HG03521 (cell line): ENCODE data around the gene ABCA13.
"Not testable (repeated sequence)": the region's sequence is repeated elsewhere in the genome, so short reads cannot be mapped to it uniquely, and the experiment has no call there.

Experiments
- ATAC-seq: cut with Tn5 transposase; IDR thresholded peaks from one replicate; pipeline ENCODE4 v1.9.1; 2021; ENCODE audit warnings: mild to moderate bottlenecking, moderate library complexity; ENCODE audit not compliant: unreplicated experiment

Gene ABCA13

GRCh38 chr7:48171202-48171601 lies at the start of gene ABCA13:
TSS of gene ABCA13 (plus strand) at chr7:48171458. CDS start at chr7:48171484, 26 bp downstream.
- ATAC-seq: no peak

GRCh38 chr7:48126037-48126436 lies 45.2 kb upstream of the ABCA13 start:
- ATAC-seq: no peak

DNA sequence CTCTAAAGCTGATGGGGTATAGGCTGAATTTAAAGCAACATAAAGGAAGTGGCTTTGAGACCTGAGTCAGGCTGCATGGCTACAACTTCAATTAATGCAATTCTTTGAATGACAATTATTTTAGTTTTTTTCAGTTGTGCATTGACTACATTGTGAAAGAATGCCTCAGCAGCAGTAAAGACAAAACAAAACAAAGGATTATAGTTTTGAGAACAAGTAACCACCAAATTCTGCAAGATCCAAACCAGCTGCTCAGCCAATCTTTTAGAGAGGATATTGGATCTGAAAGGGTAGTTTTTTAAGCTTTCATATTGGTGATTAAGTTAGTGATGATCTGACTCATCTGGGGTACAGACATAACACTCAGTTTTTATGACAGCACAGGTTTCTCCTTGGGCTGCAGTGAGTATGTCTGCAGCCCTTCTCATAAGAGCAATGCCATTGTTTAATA lies 40.6 kb upstream of the ABCA13 start:
- ATAC-seq: no peak

DNA sequence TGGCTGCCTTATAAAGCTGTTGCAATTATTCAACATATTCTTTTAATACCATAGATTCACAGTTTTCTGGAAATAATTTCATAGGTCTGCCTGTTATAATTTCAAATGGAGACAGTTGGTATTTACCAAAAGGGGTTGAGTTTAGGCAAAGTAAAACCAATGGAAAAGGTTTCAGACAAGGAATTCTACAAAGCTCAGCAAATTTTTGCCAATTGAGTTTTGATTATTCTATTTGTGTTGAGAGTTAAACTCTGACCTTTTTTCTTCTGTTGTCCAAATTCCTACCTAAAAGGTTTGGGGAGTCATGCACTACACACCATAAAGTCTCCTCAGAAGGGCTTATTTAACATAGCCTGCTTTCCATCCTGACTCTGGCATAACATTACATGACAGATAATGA lies 38.5 kb upstream of the ABCA13 start:
- no peak for ATAC-seq

DNA sequence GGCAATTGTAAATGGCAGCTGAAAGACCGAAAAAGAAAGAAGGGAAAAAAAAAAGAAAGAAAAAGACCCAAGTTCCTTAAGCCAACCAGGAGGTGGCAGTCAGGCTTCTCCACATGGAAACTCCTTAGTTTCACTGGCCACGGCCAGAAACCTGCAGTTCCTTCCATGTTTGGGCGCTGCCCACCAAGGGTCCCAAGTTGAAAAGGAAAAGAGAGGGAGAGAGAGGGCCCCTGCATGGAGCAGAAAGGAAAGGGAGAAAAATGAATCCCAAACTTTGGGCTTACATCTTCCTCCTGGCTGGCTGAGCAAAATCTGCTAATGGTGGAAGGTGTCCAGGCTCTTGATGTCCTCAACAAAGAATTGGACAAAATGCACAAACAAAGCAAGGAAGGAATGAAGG lies 31.8 kb upstream of the ABCA13 start:
- no peak for ATAC-seq

DNA sequence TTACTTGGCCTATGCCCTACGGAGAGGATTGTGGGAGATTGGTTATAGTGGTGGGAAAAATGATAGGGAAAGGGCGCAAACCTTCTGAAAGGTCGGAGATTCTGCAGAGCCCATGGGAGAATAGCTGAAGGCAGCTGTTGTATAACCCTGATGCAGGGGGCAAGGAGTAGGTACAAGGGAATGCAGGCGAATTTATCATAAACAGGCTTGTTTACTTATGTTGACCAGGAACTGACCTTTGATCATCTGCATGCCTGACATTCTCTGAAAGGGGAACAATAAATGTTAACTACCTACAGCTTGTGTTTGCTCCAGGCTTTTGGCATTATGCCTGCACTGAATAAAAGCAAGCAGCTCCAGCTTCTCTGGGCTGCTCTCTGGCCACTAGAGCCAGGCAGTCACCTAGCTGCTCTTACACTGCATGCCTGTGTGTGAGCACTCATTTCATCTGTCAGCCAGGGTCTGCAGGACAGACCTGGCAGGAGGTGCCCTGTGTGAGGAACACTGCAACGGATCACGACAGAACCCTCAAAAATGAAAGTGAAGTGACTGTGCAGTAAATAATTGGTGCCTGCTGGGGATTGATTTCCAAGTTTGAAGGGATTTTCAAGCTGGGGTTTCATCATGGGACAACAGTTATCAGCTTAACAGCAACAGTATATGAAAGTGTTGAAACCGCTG lies 31.1 kb upstream of the ABCA13 start:
- no peak for ATAC-seq

- no peak for ATAC-seq
Measured at GRCh38 chr7:48141521-48141920, 29.7 kb upstream of the ABCA13 start.

DNA sequence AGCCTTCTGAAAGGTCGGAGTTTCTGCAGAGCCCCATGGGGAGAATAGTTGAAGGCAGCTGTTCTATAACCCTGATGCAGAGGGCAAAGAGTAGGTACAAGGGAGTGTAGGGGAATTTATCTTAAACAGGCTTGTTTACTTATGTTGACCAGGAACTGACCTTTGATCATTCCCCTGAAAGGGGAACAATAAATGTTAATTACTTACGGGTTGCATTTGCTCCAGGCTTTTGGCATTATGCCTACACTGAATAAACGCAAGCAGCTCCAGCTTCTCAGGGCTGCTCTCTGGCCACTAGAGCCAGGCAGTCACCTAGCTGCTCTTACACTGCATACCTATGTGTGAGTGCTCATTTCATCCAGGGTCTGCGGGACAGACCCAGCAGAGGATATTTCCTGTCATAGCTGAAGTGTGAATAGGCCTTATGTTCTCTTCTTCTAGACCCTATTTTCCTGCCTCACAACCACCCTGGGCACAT lies 26.9 kb upstream of the ABCA13 start:
- ATAC-seq: no peak

- no peak for ATAC-seq
Measured at GRCh38 chr7:48147078-48147591, 24.1 kb upstream of the ABCA13 start.

DNA sequence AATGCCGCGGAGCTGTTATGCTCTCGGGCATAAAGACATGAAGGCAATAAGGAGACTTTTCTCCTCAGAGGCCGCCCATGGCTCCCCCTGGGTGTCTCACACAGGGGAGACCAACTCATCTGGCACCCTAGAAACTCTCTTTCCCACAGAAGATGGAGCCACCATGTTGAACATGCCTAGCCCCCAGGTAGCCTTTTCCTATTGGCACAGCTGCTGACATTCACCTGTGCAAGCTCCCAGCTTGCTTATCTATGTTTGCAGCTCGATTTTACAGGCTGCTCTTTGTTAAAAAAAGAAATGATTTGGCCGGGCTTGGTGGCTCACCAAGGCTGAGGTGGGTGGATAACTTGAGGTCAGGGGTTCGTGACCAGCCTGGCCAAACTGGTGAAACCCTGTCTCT lies 23.6 kb upstream of the ABCA13 start:
- ATAC-seq: not testable (repeated sequence)

- ATAC-seq: no peak
Measured at GRCh38 chr7:48148311-48148710, 22.9 kb upstream of the ABCA13 start.

DNA sequence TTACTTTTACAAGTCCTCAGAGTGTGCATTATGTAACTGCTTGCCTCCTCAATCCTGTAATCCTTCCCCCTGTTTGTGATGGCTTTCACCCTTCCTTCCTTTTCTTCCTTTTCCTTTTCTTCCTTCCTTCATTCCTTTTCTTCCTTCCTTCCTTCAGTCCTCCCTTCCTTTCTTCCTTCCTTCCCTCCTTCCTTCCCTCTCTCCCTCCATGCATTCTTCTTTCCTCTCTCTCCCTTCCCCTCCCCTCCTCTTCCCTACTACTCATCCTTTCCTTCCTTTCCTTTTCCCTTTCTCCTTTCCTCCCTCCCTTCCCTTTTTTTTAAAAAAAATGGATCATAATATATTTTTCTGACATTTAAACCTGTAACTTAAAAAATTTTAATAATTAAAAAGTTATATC lies 22.2 kb upstream of the ABCA13 start:
- no peak for ATAC-seq

- ATAC-seq: no peak
Measured at GRCh38 chr7:48150086-48150485, 21.2 kb upstream of the ABCA13 start.

DNA sequence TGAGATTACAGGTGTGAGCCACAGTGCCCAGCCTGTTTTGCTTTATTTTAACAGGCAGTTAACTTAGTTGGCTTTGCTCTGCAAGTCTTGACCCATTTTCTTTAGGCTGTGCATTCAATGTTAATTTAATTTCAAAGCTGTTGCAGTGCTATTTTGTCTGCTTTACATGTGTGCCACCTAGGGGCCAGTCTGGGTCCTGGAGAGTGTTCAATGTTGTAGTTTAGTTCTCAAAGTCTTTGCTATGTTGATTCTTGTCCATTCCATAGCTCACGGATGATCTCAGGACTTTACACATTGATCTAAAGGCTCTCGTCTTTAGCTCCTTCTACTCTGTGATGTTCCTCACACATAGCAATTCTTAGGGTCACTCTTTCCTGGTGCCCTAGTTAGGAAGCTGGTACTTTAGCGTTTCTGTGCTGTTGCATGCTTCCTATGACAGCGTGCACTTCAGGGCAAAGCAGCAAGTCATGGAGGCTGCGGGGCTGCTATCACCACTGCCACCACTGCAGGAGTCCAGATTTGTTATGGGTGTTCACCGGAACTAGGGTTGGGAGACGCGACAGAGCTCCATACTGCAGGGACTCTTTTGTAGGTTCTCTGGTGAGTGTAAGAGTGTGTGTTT lies 16.4 kb upstream of the ABCA13 start:
- no peak for ATAC-seq

GRCh38 chr7:48158404-48158803 lies 12.9 kb upstream of the ABCA13 start:
- no peak for ATAC-seq

DNA sequence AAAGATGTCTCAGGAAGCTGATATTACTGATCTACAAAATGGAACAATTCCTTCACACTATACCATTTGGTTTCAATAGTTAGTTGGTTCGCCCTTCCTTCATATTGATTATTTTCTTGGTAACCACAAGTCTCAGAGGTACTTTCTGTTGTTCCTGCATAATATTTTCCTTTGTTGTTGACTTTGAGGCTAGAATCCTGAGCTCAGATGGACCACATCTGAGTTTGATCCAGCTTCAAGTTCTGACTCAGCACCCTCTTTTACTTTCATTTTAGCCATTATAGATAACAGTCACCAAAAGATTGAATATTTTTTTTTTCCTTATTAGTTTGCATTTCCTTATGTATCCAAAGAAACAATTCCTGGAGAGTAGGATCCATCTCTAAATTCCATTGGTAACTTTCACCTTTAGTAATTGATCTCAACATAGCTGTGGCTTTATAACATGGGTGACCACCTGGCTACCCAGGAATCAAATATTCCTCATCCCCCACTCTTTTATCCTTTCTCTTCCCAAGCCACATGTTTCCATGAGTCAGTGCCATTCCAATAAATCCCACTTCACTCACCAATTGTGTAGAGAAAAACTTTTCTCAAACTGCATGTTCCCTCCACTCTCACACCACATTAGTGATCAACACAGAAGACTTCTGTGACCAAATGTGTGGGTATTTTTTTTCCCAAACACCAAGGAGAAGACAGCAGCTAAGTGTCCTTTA lies 9.7 kb upstream of the ABCA13 start:
- ATAC-seq: no peak

DNA sequence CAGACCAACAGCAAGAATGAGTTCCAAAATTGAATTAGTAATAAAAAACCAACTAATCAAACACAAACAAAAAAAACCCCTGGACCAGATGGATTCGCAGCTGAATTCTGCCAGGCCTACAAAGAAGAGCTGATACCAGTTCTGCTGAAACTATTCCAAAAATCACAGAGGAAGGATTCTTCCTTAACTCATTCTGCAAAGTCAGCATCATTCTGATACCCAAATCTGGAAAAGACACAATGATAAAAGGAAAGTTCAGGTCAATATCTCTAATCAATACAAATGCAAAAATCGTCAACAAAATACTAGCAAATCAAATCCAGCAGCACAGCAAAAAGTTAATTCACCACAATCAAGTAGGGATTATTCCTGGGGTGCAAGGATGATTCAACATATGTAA lies 6.1 kb upstream of the ABCA13 start:
- ATAC-seq: no peak

- ATAC-seq: no peak
Measured at GRCh38 chr7:48168159-48168558, 3.1 kb upstream of the ABCA13 start.

DNA sequence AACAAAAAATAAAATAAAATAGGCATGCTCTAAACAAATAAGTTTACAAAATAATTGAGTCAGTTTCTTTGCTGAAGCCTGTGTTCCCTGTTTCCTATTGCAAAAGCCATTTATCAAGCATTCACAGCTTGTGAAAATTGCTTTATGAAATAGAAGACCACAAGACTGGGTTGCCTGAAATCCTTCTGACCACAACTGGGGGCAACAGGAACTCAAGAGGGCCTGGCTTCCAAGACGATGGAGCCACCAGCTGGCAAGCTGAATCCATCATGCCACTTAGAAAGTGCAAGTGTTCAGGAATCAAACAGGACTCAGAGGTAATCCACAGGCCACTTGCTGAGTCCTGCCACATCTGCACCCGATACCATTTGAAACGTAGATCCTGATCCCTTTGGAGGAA lies 752 bp upstream of the ABCA13 start:
- ATAC-seq: no peak

DNA sequence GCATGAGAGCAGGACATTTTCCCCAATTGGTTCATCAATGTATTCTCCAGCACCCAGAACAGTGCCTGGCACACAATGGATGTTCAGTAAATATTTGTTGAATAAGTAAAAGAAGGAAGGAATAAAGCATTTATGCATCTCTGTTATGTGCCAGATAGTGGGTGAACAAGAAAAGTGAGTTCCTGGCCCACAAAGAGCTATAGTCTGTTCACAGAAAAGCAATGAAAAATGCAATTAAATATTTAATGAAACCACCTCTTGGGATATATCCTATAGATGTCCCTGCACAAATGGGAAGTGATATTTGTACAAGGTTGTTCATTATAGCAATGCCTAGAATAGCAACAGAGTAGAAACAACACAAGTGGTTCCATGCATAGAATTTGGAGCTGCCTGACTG lies 2.1 kb downstream of the ABCA13 start:
- no peak for ATAC-seq

GRCh38 chr7:48173756-48174382 lies 2.6 kb downstream of the ABCA13 start:
- ATAC-seq: no peak
